GM06990 (cell line): ENCODE data around the gene CCDC178.

Source experiments
- DNase-seq: peaks from one replicate; pipeline ENCODE4 v3.0.0-alpha.2; 2011; ENCODE audit not compliant: insufficient read length; ENCODE audit errors: extremely low read depth
- H3K27me3 ChIP-seq: replicated peaks from 2 replicates; pipeline ENCODE4 v1.6.0; 2011; ENCODE audit warnings: low read length; ENCODE audit not compliant: control insufficient read depth, insufficient read depth
- H3K36me3 ChIP-seq: 2 replicates; pipeline ENCODE4 v1.5.1; 2011; ENCODE audit warnings: low read length; ENCODE audit not compliant: control insufficient read depth, insufficient read depth
- H3K4me3 ChIP-seq: replicated peaks from 2 replicates; pipeline ENCODE4 v1.5.1; 2011; ENCODE audit warnings: low read depth, mild to moderate bottlenecking, control low read depth, low read length
- CTCF ChIP-seq: IDR thresholded peaks from 2 replicates; pipeline ENCODE4 v1.5.1; 2011; ENCODE audit warnings: low read length, control low read depth, mild to moderate bottlenecking, inconsistent platforms; ENCODE audit not compliant: insufficient read depth, poor library complexity, severe bottlenecking

The CCDC178 gene

GRCh38 chr18:33040213-33040612 is 400.3 kb downstream of the CCDC178 start:
- H3K27me3 ChIP-seq = no peaks in the 10 kb centered on the region
- no peak overlapping the region for H3K4me3 ChIP-seq
- no peaks in the 10 kb centered on the region for H3K36me3 ChIP-seq
- no peak for DNase-seq
- no peak for TF ChIP-seq CTCF

GRCh38 chr18:33034945-33035344 is 405.6 kb downstream of the CCDC178 start:
- H3K4me3 ChIP-seq = no peak overlapping the region

GRCh38 chr18:33034212-33034611 is 406.3 kb downstream of the CCDC178 start:
- H3K4me3 ChIP-seq = no peak overlapping the region
- H3K36me3 ChIP-seq = no peaks in the 10 kb centered on the region
- no peak for DNase-seq
- no peaks in the 10 kb centered on the region for H3K27me3 ChIP-seq
- no peak for TF ChIP-seq CTCF

More at GRCh38 chr18:33034945-33035344, 405.6 kb downstream of the CCDC178 start:
- no peak for DNase-seq
- H3K27me3 ChIP-seq = no peaks in the 10 kb centered on the region
- H3K36me3 ChIP-seq = no peaks in the 10 kb centered on the region
- TF ChIP-seq CTCF = no peak

GRCh38 chr18:33022370-33022769 is 418.2 kb downstream of the CCDC178 start:
- Histone ChIP-seq H3K27me3 (no peaks in the 10 kb centered on the region), H3K4me3 (no peak overlapping the region), H3K36me3 (no peaks in the 10 kb centered on the region)
- DNase-seq = no peak
- TF ChIP-seq CTCF = no peak

- no peak for DNase-seq
Observed at GRCh38 chr18:33020877-33021276, 419.6 kb downstream of the CCDC178 start.

More at GRCh38 chr18:33020877-33021276, 419.6 kb downstream of the CCDC178 start:
- Histone ChIP-seq H3K4me3 (no peak overlapping the region), H3K36me3 (no peaks in the 10 kb centered on the region), H3K27me3 (no peaks in the 10 kb centered on the region)
- no peak for TF ChIP-seq CTCF
